ENCODE results near the gene EIF2B5. TPM values are rescaled to one million over a fixed set of nuclear protein-coding genes. Genes with fewer than 3 reads are reported as not detected.

The EIF2B5 gene
- total and polyA plus RNA-seq, 2 of the 13 experiments (the other 11 are each of a cell fraction or from before 2014, with no cell fraction given): 38.4 to 60.2 TPM

- TF ChIP-seq CERS6 (CRISPR knock-in tag; IDR thresholded peaks at IDR 0.05) (no peak), SOX5 (CRISPR knock-in tag; IDR thresholded peaks at IDR 0.05; ENCODE audit: borderline replicate concordance) (no peak), HOXD1 (CRISPR knock-in tag; IDR thresholded peaks at IDR 0.05) (no peak), ARID5B (CRISPR knock-in tag; IDR thresholded peaks at IDR 0.05) (no peak), RXRA (CRISPR knock-in tag; IDR thresholded peaks at IDR 0.05) (no peak), CENPBD1 (CRISPR knock-in tag; IDR thresholded peaks at IDR 0.05; ENCODE audit: borderline replicate concordance, low read depth) (no peak), ZIK1 (CRISPR knock-in tag; IDR thresholded peaks at IDR 0.05; ENCODE audit: borderline replicate concordance, low read depth) (no peak), MLLT10 (CRISPR knock-in tag; IDR thresholded peaks at IDR 0.05) (no peak), MTF2 (CRISPR knock-in tag; IDR thresholded peaks at IDR 0.05; ENCODE audit: borderline replicate concordance) (peak; percentile 55; the same call in 1 of the 2 replicates), NPAS2 (CRISPR knock-in tag; IDR thresholded peaks at IDR 0.05; ENCODE audit: borderline replicate concordance) (no peak), ATF7 (IDR thresholded peaks at IDR 0.05) (no peak), ATF7 (CRISPR knock-in tag; IDR thresholded peaks at IDR 0.05) (no peak), BCL6 (CRISPR knock-in tag; IDR thresholded peaks at IDR 0.05) (no peak), POLR2A (IDR thresholded peaks at IDR 0.05; ENCODE audit: insufficient read depth in 1 of 2, low read depth in 2 of 2, low read length in 2 of 2) (peak in 1 of 2 experiments; percentile 60; a peak in 2 of 4 replicates), PAXIP1 (CRISPR knock-in tag; conservative IDR thresholded peaks at IDR 0.05) (no peak), ARID4A (CRISPR knock-in tag; IDR thresholded peaks at IDR 0.05; ENCODE audit: borderline replicate concordance) (0 out of 2 replicates have a peak, but pooled peaks have one; percentile 43)
Observed at GRCh38 chr3:184154885-184155643, 19.9 kb downstream of the EIF2B5 start, which contains the start of gene DVL3 (continued).
